SH-SY5Y (cell line): ENCODE data around the gene ATAD2B.

Experiments used
- GATA2 ChIP-seq: IDR thresholded peaks from 2 replicates; pipeline ENCODE4 v1.6.1; 2011; ENCODE audit warnings: mild to moderate bottlenecking, low read depth, low read length
- GATA3 ChIP-seq: IDR thresholded peaks from 2 replicates; pipeline ENCODE4 v1.6.1; 2011; ENCODE audit warnings: low read depth, mild to moderate bottlenecking, low read length, moderate library complexity

DNA sequence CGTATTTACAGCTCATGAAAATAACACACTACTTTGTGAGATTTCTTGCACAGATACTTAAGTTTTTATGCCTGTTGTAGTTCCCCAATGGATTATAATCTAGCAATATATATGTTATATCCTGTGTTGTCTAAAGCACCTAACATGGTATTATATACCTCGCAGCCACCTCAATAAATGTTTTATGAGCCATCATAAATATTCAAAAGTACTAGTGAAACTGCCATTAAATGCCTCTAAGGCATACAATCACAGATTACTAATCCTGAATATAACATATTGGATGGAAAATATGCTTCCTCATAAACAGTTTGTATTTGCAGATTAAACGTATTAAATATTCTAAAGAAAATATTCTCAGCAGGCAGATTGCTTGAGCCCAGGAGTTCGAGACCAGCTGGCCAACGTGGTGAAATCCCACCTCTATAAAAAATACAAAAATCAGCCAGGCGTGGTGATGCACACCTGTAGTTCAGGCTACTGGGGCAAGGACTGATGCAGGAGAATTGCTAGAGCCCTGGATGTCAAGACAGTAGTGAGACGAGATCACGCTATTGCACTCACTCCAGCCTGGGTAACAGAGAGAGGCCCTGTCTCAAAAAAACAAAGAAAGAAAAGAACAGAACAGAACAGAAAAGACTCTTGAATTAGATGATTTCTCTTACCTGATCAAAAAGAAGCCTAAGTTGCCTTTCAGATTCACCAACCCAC, 64.1 kb downstream of the ATAD2B start:
- TF ChIP-seq GATA2, result no peak
- TF ChIP-seq GATA3, result no peak
